ENCODE results near the gene IL17RD. TPM values are rescaled to one million over a fixed set of nuclear protein-coding genes. Genes with fewer than 3 reads are reported as not detected.

Gene IL17RD
- total and polyA plus RNA-seq, 2 of the 13 experiments (the other 11 are each of a cell fraction or from before 2014, with no cell fraction given) = 0.28 to 0.31 TPM

DNA sequence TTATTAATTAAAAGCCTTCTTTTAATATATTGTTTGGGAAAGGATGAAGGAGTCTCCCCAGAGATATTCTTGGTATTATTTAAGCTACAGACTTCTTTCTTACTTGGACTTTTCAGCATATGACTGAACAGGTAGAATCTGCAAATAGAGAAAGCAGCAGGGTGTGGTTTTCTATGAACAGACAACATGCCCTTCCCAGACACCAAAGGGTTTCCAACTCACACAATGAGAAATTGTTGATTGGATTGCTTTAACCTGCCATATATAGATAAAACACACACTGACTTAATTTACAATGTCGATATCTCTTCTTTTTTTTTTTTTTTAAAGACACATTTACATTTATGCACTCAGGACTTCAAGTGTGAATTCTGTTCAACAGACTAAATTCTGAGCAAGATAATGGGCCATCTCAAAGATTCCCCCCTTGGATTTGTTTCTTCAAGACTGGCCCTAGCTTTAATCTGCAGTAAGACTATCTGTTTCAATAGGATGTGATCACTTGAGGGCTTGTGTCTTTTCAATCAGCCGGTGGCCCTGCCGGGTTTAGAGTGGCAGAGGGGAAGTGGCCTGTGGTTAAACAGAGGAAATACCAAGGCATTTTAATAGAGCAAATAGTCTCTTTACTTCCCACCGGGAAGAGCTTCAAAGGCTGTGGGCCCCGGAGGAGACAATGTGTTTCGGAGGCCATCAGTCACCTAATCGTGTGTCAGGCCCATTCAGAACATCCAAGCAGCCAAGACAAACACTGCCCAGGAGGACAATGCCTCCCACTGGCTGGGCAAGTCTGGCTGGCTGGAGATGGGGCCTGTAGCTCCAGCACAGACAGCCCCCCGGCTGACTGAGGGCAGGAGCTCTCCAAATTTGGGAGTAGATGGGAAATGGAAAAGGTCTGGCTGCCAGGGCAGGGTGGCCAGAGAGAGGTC lies 6.1 kb downstream of the IL17RD start (continued):
- no peak for TF ChIP-seq ZC3H4 (CRISPR knock-in tag; IDR thresholded peaks at IDR 0.05; ENCODE audit: borderline replicate concordance)
- no peak for TF ChIP-seq MTA1 (CRISPR knock-in tag; IDR thresholded peaks at IDR 0.05; ENCODE audit: borderline replicate concordance)
- no peak for TF ChIP-seq PRMT3 (CRISPR knock-in tag; IDR thresholded peaks at IDR 0.05; ENCODE audit: borderline replicate concordance, low read depth)
- no peak for TF ChIP-seq ZNF672 (CRISPR knock-in tag; IDR thresholded peaks at IDR 0.05)
- TF ChIP-seq, protein P1, sequence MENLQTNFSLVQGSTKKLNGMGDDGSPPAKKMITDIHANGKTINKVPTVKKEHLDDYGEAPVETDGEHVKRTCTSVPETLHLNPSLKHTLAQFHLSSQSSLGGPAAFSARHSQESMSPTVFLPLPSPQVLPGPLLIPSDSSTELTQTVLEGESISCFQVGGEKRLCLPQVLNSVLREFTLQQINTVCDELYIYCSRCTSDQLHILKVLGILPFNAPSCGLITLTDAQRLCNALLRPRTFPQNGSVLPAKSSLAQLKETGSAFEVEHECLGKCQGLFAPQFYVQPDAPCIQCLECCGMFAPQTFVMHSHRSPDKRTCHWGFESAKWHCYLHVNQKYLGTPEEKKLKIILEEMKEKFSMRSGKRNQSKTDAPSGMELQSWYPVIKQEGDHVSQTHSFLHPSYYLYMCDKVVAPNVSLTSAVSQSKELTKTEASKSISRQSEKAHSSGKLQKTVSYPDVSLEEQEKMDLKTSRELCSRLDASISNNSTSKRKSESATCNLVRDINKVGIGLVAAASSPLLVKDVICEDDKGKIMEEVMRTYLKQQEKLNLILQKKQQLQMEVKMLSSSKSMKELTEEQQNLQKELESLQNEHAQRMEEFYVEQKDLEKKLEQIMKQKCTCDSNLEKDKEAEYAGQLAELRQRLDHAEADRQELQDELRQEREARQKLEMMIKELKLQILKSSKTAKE (CRISPR knock-in tag; IDR thresholded peaks at IDR 0.05; ENCODE audit: borderline replicate concordance) = no peak
- TF ChIP-seq MIXL1 (CRISPR knock-in tag; IDR thresholded peaks at IDR 0.05) = no peak
- TF ChIP-seq, protein P2, sequence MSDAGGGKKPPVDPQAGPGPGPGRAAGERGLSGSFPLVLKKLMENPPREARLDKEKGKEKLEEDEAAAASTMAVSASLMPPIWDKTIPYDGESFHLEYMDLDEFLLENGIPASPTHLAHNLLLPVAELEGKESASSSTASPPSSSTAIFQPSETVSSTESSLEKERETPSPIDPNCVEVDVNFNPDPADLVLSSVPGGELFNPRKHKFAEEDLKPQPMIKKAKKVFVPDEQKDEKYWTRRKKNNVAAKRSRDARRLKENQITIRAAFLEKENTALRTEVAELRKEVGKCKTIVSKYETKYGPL (CRISPR knock-in tag; IDR thresholded peaks at IDR 0.05) = no peak

DNA sequence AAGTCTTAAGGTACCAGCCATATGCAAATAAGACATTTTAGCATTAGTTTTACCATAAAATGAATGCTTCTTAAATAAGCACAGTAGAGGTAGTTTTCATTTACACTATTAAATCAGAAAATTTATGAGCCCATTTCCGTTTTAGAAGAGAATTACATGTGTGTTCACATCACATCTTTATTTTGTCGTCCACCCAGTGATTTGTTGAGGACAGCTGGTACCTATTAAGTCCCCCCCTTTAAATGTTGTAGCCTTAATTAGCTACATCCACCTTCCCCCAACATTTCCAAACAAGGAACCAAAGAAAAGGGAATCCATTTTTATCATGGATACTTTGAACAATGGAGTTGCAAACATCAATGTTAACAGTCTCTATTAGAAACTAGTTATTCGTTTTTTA lies 6.8 kb downstream of the IL17RD start:
- H3K9ac ChIP-seq (ENCODE audit: insufficient read depth, low read depth, low read length) = no peak overlapping the region
- no peak for DNase-seq (ENCODE audit: low spot score)
- ChIA-PET POLR2A (no interaction called here), CTCF (ENCODE audit: low intra/inter-chr PET ratio, low total read pairs) (no interaction called here)
- in situ Hi-C loops (cut with HindIII; ENCODE audit: extremely low pct_ligation_motif_present, low pct_unique_long_range_greater_than_20kb) = no loop called here
- H3K4me1 ChIP-seq (ENCODE audit: insufficient read depth, low read length) = no peaks in the 10 kb centered on the region
- no peak for FAIRE-seq
- no peaks in the 10 kb centered on the region for H3K79me2 ChIP-seq (ENCODE audit: insufficient read depth, low read length)
- no peaks in the 10 kb centered on the region for H4K20me1 ChIP-seq (ENCODE audit: insufficient read depth, low read length)
- WGBS (ENCODE audit: low lambda C conversion rate) = 8% methylated on average over 3 of the region's 3 CpGs
- BruUV-seq (replicated peaks) = no TSS peak
- H2AFZ ChIP-seq (ENCODE audit: low read length) = no peak overlapping the region
- no peak overlapping the region for H3K4me2 ChIP-seq (ENCODE audit: low read depth, low read length)
- ATAC-seq = no peak
- intact Hi-C loops (cut with micrococcal nuclease; ENCODE audit: unreplicated experiment) = no loop called here
- no peaks in the 10 kb centered on the region for H3K36me3 ChIP-seq (replicated peaks in 1 of 2; ENCODE audit: control insufficient read depth in 1 of 2, insufficient read depth in 2 of 2, low read length in 2 of 2)
- H3K9me3 ChIP-seq (ENCODE audit: low read length) = no peaks in the 10 kb centered on the region
- H3K27ac ChIP-seq (ENCODE audit: extremely low read length, insufficient read depth, low read length) = no peak overlapping the region
- H3K4me3 ChIP-seq (replicated peaks in 1 of 3; ENCODE audit: insufficient read depth in 1 of 3, low read depth in 2 of 3, low read length in 3 of 3) = no peak overlapping the region
- H3K27me3 ChIP-seq (ENCODE audit: control insufficient read depth in 1 of 2, insufficient read depth in 2 of 2, low read length in 2 of 2) = peaks cover 1 to 65% of the 10 kb centered on the region in 2 experiments
- TF ChIP-seq TAF15 (IDR thresholded peaks at IDR 0.05; ENCODE audit: low read depth, low read length, poor library complexity, severe bottlenecking) (no peak), YEATS2 (CRISPR knock-in tag; IDR thresholded peaks at IDR 0.05; ENCODE audit: borderline replicate concordance) (no peak), ZNF280B (CRISPR knock-in tag; IDR thresholded peaks at IDR 0.05; ENCODE audit: borderline replicate concordance) (no peak), ZBTB20 (CRISPR knock-in tag; IDR thresholded peaks at IDR 0.05; ENCODE audit: borderline replicate concordance, low read depth) (no peak), ZSCAN9 (CRISPR knock-in tag; IDR thresholded peaks at IDR 0.05; ENCODE audit: borderline replicate concordance) (no peak), DR1 (CRISPR knock-in tag; IDR thresholded peaks at IDR 0.05) (no peak), MTF2 (CRISPR knock-in tag; IDR thresholded peaks at IDR 0.05; ENCODE audit: borderline replicate concordance) (no peak), ATRX (CRISPR knock-in tag; IDR thresholded peaks at IDR 0.05; ENCODE audit: borderline replicate concordance) (no peak), HOXA3 (CRISPR knock-in tag; IDR thresholded peaks at IDR 0.05) (no peak), ZNF12 (CRISPR knock-in tag; IDR thresholded peaks at IDR 0.05) (no peak), BRCA1 (CRISPR knock-in tag; IDR thresholded peaks at IDR 0.05) (no peak), CBX2 (IDR thresholded peaks at IDR 0.05; ENCODE audit: low read depth, low read length) (no peak), CBX2 (CRISPR knock-in tag; IDR thresholded peaks at IDR 0.05; ENCODE audit: low read depth) (no peak)

All from HepG2 (cell line).